ENCODE results near the gene FUT6.

The FUT6 gene

GRCh38 chr19:5832527-5833216, 6.8 kb downstream of the FUT6 start:
- Histone ChIP-seq H3K27me3 (ENCODE audit: insufficient read depth, poor library complexity, severe bottlenecking) (no peaks in the 10 kb centered on the region), H3K36me3 (ENCODE audit: low read depth) (no peaks in the 10 kb centered on the region), H3K4me3 (ENCODE audit: severe bottlenecking) (no peak overlapping the region), H3K4me1 (ENCODE audit: insufficient read depth, poor library complexity, severe bottlenecking) (no peaks in the 10 kb centered on the region), H3K27ac (ENCODE audit: poor library complexity, severe bottlenecking) (no peak overlapping the region), H3K9me3 (ENCODE audit: severe bottlenecking) (no peaks in the 10 kb centered on the region)
- ATAC-seq (ENCODE audit: low read depth) (no peak), DNase-seq (ENCODE audit: low spot score) (no peak)
- no peak for TF ChIP-seq CTCF (IDR thresholded peaks at IDR 0.05; ENCODE audit: poor library complexity, severe bottlenecking)

GRCh38 chr19:5832061-5832460, 7.4 kb downstream of the FUT6 start:
- no peak for TF ChIP-seq CTCF (IDR thresholded peaks at IDR 0.05; ENCODE audit: poor library complexity, severe bottlenecking)
- Histone ChIP-seq H3K9me3 (ENCODE audit: severe bottlenecking) (no peaks in the 10 kb centered on the region), H3K36me3 (ENCODE audit: low read depth) (no peaks in the 10 kb centered on the region), H3K27ac (ENCODE audit: poor library complexity, severe bottlenecking) (no peak overlapping the region), H3K4me3 (ENCODE audit: severe bottlenecking) (no peak overlapping the region), H3K4me1 (ENCODE audit: insufficient read depth, poor library complexity, severe bottlenecking) (no peaks in the 10 kb centered on the region), H3K27me3 (ENCODE audit: insufficient read depth, poor library complexity, severe bottlenecking) (no peaks in the 10 kb centered on the region)
- DNase-seq (ENCODE audit: low spot score) (no peak), ATAC-seq (ENCODE audit: low read depth) (no peak)

GRCh38 chr19:5831159-5831558, 8.3 kb downstream of the FUT6 start:
- no peak for DNase-seq (ENCODE audit: low spot score)
- no peak for ATAC-seq (ENCODE audit: low read depth)
- H3K27ac ChIP-seq (ENCODE audit: poor library complexity, severe bottlenecking), result no peak overlapping the region

GRCh38 chr19:5829567-5830310, 9.8 kb downstream of the FUT6 start:
- H3K4me3 ChIP-seq (ENCODE audit: severe bottlenecking), result no peak overlapping the region
- H3K27ac ChIP-seq (ENCODE audit: poor library complexity, severe bottlenecking), result no peak overlapping the region
- no peaks in the 10 kb centered on the region for H3K36me3 ChIP-seq (ENCODE audit: low read depth)
- H3K9me3 ChIP-seq (ENCODE audit: severe bottlenecking), result no peaks in the 10 kb centered on the region
- no peak for DNase-seq (ENCODE audit: low spot score)
- no peak for ATAC-seq (ENCODE audit: low read depth)
- no peaks in the 10 kb centered on the region for H3K4me1 ChIP-seq (ENCODE audit: insufficient read depth, poor library complexity, severe bottlenecking)
- TF ChIP-seq CTCF (IDR thresholded peaks at IDR 0.05; ENCODE audit: poor library complexity, severe bottlenecking), result no peak
- H3K27me3 ChIP-seq (ENCODE audit: insufficient read depth, poor library complexity, severe bottlenecking), result no peaks in the 10 kb centered on the region

More at GRCh38 chr19:5831159-5831558, 8.3 kb downstream of the FUT6 start:
- Histone ChIP-seq H3K4me1 (ENCODE audit: insufficient read depth, poor library complexity, severe bottlenecking) (no peaks in the 10 kb centered on the region), H3K27me3 (ENCODE audit: insufficient read depth, poor library complexity, severe bottlenecking) (no peaks in the 10 kb centered on the region), H3K36me3 (ENCODE audit: low read depth) (no peaks in the 10 kb centered on the region), H3K9me3 (ENCODE audit: severe bottlenecking) (no peaks in the 10 kb centered on the region), H3K4me3 (ENCODE audit: severe bottlenecking) (no peak overlapping the region)
- TF ChIP-seq CTCF (IDR thresholded peaks at IDR 0.05; ENCODE audit: poor library complexity, severe bottlenecking), result no peak

All from RWPE2 (cell line).